ENCODE results near the gene TENT5C.

DNA sequence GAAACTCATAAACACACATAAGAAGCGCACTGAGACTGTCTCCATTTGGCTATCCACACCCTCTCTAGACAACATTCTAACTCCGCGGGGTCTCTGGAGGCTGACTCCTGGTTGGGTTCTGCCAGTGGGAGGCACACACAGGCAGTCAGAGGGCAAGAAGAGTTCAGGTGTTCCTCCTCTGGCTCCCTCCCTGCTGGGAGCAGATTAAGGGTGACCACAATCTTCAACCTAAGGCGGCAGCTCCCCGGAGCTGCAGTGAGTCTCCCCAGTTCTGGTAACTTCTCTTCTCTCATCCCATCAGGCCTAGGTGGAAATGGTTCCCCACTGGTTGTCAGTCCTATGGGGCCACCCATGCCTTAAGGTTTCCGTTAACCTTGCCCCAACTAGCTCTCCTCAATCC is 7.4 kb upstream of the TENT5C start:
- TF ChIP-seq EP300 (IDR thresholded peaks at IDR 0.05; ENCODE audit: low read depth in 2 of 2, low read length in 2 of 2) (no peak), EP300 (CRISPR knock-in tag; IDR thresholded peaks at IDR 0.05; ENCODE audit: borderline replicate concordance) (no peak), EZH2 (conservative IDR thresholded peaks at IDR 0.05; ENCODE audit: low read depth, low read length) (no peak), CBX2 (IDR thresholded peaks at IDR 0.05; ENCODE audit: low read depth, low read length) (no peak), CBX2 (CRISPR knock-in tag; IDR thresholded peaks at IDR 0.05; ENCODE audit: low read depth) (no peak), TBP (CRISPR knock-in tag; IDR thresholded peaks at IDR 0.05) (no peak)
- TF ChIP-seq, protein P1, sequence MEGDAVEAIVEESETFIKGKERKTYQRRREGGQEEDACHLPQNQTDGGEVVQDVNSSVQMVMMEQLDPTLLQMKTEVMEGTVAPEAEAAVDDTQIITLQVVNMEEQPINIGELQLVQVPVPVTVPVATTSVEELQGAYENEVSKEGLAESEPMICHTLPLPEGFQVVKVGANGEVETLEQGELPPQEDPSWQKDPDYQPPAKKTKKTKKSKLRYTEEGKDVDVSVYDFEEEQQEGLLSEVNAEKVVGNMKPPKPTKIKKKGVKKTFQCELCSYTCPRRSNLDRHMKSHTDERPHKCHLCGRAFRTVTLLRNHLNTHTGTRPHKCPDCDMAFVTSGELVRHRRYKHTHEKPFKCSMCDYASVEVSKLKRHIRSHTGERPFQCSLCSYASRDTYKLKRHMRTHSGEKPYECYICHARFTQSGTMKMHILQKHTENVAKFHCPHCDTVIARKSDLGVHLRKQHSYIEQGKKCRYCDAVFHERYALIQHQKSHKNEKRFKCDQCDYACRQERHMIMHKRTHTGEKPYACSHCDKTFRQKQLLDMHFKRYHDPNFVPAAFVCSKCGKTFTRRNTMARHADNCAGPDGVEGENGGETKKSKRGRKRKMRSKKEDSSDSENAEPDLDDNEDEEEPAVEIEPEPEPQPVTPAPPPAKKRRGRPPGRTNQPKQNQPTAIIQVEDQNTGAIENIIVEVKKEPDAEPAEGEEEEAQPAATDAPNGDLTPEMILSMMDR (CRISPR knock-in tag; IDR thresholded peaks at IDR 0.05), result no peak
- TF ChIP-seq, protein P2, sequence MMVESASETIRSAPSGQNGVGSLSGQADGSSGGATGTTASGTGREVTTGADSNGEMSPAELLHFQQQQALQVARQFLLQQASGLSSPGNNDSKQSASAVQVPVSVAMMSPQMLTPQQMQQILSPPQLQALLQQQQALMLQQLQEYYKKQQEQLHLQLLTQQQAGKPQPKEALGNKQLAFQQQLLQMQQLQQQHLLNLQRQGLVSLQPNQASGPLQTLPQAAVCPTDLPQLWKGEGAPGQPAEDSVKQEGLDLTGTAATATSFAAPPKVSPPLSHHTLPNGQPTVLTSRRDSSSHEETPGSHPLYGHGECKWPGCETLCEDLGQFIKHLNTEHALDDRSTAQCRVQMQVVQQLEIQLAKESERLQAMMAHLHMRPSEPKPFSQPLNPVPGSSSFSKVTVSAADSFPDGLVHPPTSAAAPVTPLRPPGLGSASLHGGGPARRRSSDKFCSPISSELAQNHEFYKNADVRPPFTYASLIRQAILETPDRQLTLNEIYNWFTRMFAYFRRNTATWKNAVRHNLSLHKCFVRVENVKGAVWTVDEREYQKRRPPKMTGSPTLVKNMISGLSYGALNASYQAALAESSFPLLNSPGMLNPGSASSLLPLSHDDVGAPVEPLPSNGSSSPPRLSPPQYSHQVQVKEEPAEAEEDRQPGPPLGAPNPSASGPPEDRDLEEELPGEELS (CRISPR knock-in tag; IDR thresholded peaks at IDR 0.05), result no peak

Measured in HepG2 (cell line).